HEK293 (cell line): Measurements from ENCODE around the gene TBXA2R.
A peak's percentile ranks its signal among the peaks of the same experiment; 100 is the strongest.
"Not testable (repeated sequence)": the region's sequence is repeated elsewhere in the genome, so short reads cannot be mapped to it uniquely, and the experiment has no call there.

Experiments used
- CTCF ChIA-PET: fragments of 350-600 bp; formaldehyde crosslinking; extraction: SDS; loops from one replicate; lab custom pipeline; 2021; ENCODE audit warnings: antibody characterized with exemption; lab: Yijun Ruan, JAX
- POLR2A ChIA-PET: fragments of 300-600 bp; formaldehyde crosslinking; extraction: SDS; loops from one replicate; lab custom pipeline; 2020; ENCODE audit warnings: antibody characterized with exemption, inconsistent platforms; lab: Yijun Ruan, JAX
- H3K27ac ChIP-seq: fragments of 200-500 bp; sonication (Bioruptor generic); 2 replicates; pipeline ENCODE4 v1.5.1; 2014; ENCODE audit warnings: low read depth, low read length, control low read depth, inconsistent platforms; ENCODE audit errors: extremely low read depth
- H3K36me3 ChIP-seq, 2 experiments: fragments of 200-500 bp in 1 of 2; sonication (Bioruptor generic) in 1 of 2; 1 replicate in 1 of 2; 2 replicates in 1 of 2; pipeline ENCODE4 v1.5.1; 2014 to 2017; ENCODE audit warnings: inconsistent platforms in 2 of 2, low read length in 2 of 2; ENCODE audit not compliant: control insufficient read depth in 2 of 2, insufficient read depth in 1 of 2
- H3K4me1 ChIP-seq: fragments of 200-500 bp; sonication (Bioruptor generic); 2 replicates; pipeline ENCODE4 v1.5.1; 2014; ENCODE audit warnings: mild to moderate bottlenecking, low read length, inconsistent platforms; ENCODE audit not compliant: control insufficient read depth, insufficient read depth
- H3K4me3 ChIP-seq: 2 replicates; pipeline ENCODE4 v1.5.1; 2011; ENCODE audit warnings: low read depth, mild to moderate bottlenecking, control low read depth, low read length, moderate library complexity
- H3K9me3 ChIP-seq: fragments of 200-500 bp; sonication (Bioruptor generic); 2 replicates; pipeline ENCODE4 v1.5.1; 2014; ENCODE audit warnings: low read depth, low read length, inconsistent platforms; ENCODE audit not compliant: control insufficient read depth, insufficient read depth
- KLF1 ChIP-seq: fragments of 450-650 bp; formaldehyde crosslinking; IDR thresholded peaks from 2 replicates; pipeline ENCODE4 v1.5.1; 2016; ENCODE audit warnings: missing biosample characterization, missing genetic modification characterization
- KLF8 ChIP-seq: fragments of 450-650 bp; formaldehyde crosslinking; IDR thresholded peaks from 2 replicates; pipeline ENCODE4 v1.5.1; 2016; ENCODE audit warnings: missing biosample characterization, missing genetic modification characterization
- KLF9 ChIP-seq: fragments of 450-650 bp; formaldehyde crosslinking; IDR thresholded peaks from 2 replicates; pipeline ENCODE4 v1.5.1; 2016; ENCODE audit warnings: missing biosample characterization, missing genetic modification characterization, low read depth
- MZF1 ChIP-seq: fragments of 450-650 bp; formaldehyde crosslinking; IDR thresholded peaks from 2 replicates; pipeline ENCODE4 v1.5.1; 2017; ENCODE audit warnings: missing biosample characterization, missing genetic modification characterization, borderline replicate concordance
- OVOL3 ChIP-seq: fragments of 450-650 bp; formaldehyde crosslinking; IDR thresholded peaks from 2 replicates; pipeline ENCODE4 v1.5.1; 2016; ENCODE audit warnings: missing biosample characterization, missing genetic modification characterization
- ZNF121 ChIP-seq: fragments of 450-650 bp; formaldehyde crosslinking; IDR thresholded peaks from 2 replicates; pipeline ENCODE4 v1.5.1; 2016; ENCODE audit warnings: missing biosample characterization, missing genetic modification characterization
- ZNF266 ChIP-seq: fragments of 450-650 bp; formaldehyde crosslinking; IDR thresholded peaks from 2 replicates; pipeline ENCODE4 v1.5.1; 2016; ENCODE audit warnings: missing biosample characterization, missing genetic modification characterization, low read depth
- ZNF302 ChIP-seq: fragments of 450-650 bp; formaldehyde crosslinking; IDR thresholded peaks from 2 replicates; pipeline ENCODE4 v1.5.1; 2016; ENCODE audit warnings: missing biosample characterization, missing genetic modification characterization, low read depth
- ZNF529 ChIP-seq: fragments of 450-650 bp; formaldehyde crosslinking; IDR thresholded peaks from 2 replicates; pipeline ENCODE4 v1.5.1; 2017; ENCODE audit warnings: missing genetic modification characterization, missing biosample characterization; ENCODE audit not compliant: insufficient replicate concordance
- ZSCAN4 ChIP-seq: fragments of 450-650 bp; formaldehyde crosslinking; IDR thresholded peaks from 2 replicates; pipeline ENCODE4 v1.5.1; 2017; ENCODE audit warnings: missing biosample characterization, missing genetic modification characterization

Gene TBXA2R

GRCh38 chr19:3584036-3584802, 22.5 kb downstream of the TBXA2R start:
- H3K4me1 ChIP-seq, H3K27ac ChIP-seq, H3K36me3 ChIP-seq, H3K9me3 ChIP-seq, H3K4me3 ChIP-seq: not testable (repeated sequence)
- POLR2A ChIA-PET = interaction anchor here (2.2 kb wide), 1 partner anchor 10 kb away, joined by 13 read pairs; no protein-coding TSS in a partner anchor
- TF ChIP-seq ZNF121 = peak; percentile 65; the same call in 1 of the 2 replicates
- CTCF ChIA-PET = interaction anchor here (0.5 to 1.8 kb wide), 5 partner anchors 8 to 39 kb away, joined by 3 to 5 read pairs (median 3); no protein-coding TSS in a partner anchor

- H3K4me3 ChIP-seq, H3K36me3 ChIP-seq, H3K27ac ChIP-seq, H3K9me3 ChIP-seq, H3K4me1 ChIP-seq: not testable (repeated sequence)
- POLR2A ChIA-PET = interaction anchor here (0.6 to 1.3 kb wide), 3 partner anchors 11 to 30 kb away, joined by 3 to 4 read pairs (median 3); no protein-coding TSS in a partner anchor
- peak; percentile 60; the same call in 1 of the 2 replicates for TF ChIP-seq ZNF121
- TF ChIP-seq, all 188 proteins: peak for 1; not testable (repeated sequence) for 187
- CTCF ChIA-PET = interaction anchor here (0.9 kb wide), 1 partner anchor 27 kb away, joined by 3 read pairs; no protein-coding TSS in a partner anchor
These were observed 24.9 kb downstream of the TBXA2R start for GRCh38 chr19:3581792-3582191.

- Histone ChIP-seq H3K36me3 (peaks cover 5 to 13% of the 10 kb centered on the region in 2 experiments; a peak in 2 of 3 replicates), H3K27ac (no peak overlapping the region), H3K9me3 (no peaks in the 10 kb centered on the region), H3K4me3 (no peak overlapping the region)
- POLR2A ChIA-PET = interaction anchor here (0.7 kb wide), 1 partner anchor 47 kb away, joined by 5 read pairs; no protein-coding TSS in a partner anchor
- TF ChIP-seq MZF1 (tag by site-specific recombination) (no peak), ZSCAN4 (tag by site-specific recombination) (peak; percentile 33; the same call in 1 of the 2 replicates), ZNF266 (tag by site-specific recombination) (no peak)
- TF ChIP-seq, all 188 proteins: peak for 1
- H3K4me1 ChIP-seq = no peaks in the 10 kb centered on the region
- CTCF ChIA-PET = interaction anchor here (0.7 kb wide), 1 partner anchor 188 kb away, joined by 3 read pairs; no protein-coding TSS in a partner anchor
These were observed 26.3 kb downstream of the TBXA2R start for GRCh38 chr19:3580156-3580934.

GRCh38 chr19:3578390-3578789, 28.3 kb downstream of the TBXA2R start:
- no peak for TF ChIP-seq ZNF529
- peak; percentile 37; the same call in 1 of the 2 replicates for TF ChIP-seq KLF9 (tag by site-specific recombination)
- peak; percentile 78 for TF ChIP-seq KLF1
- POLR2A ChIA-PET = interaction anchor here (0.6 kb wide), 2 partner anchors 23 to 63 kb away, joined by 4 to 7 read pairs; no protein-coding TSS in a partner anchor
- Histone ChIP-seq H3K27ac (no peak overlapping the region), H3K9me3 (no peaks in the 10 kb centered on the region), H3K36me3 (peaks cover 9 to 19% of the 10 kb centered on the region in 2 experiments; a peak in 2 of 3 replicates), H3K4me3 (no peak overlapping the region), H3K4me1 (no peaks in the 10 kb centered on the region)
- CTCF ChIA-PET = no interaction called here

GRCh38 chr19:3577723-3578344, 28.8 kb downstream of the TBXA2R start:
- CTCF ChIA-PET = no interaction called here
- Histone ChIP-seq H3K4me1 (no peaks in the 10 kb centered on the region), H3K36me3 (peaks cover 9 to 19% of the 10 kb centered on the region in 2 experiments; a peak in 2 of 3 replicates), H3K9me3 (no peaks in the 10 kb centered on the region), H3K4me3 (no peak overlapping the region), H3K27ac (no peak overlapping the region)
- POLR2A ChIA-PET = interaction anchor here (0.6 kb wide), 1 partner anchor 23 kb away, joined by 7 read pairs; no protein-coding TSS in a partner anchor
- peak; percentile 54; the same call in 1 of the 2 replicates for TF ChIP-seq KLF8 (tag by site-specific recombination)
- TF ChIP-seq ZNF302 (tag by site-specific recombination) = no peak
- TF ChIP-seq OVOL3 (tag by site-specific recombination) = no peak
- TF ChIP-seq KLF1 = peak; percentile 40; the same call in 1 of the 2 replicates
